Bone marrow (tissue), 2 donors: ENCODE measurements around the gene TECTB.

Experiments
- DNase-seq, 2 donors: peaks; one replicate each; lab custom pipeline; 2025; lab: John Stamatoyannopoulos, UW

Gene TECTB

DNA sequence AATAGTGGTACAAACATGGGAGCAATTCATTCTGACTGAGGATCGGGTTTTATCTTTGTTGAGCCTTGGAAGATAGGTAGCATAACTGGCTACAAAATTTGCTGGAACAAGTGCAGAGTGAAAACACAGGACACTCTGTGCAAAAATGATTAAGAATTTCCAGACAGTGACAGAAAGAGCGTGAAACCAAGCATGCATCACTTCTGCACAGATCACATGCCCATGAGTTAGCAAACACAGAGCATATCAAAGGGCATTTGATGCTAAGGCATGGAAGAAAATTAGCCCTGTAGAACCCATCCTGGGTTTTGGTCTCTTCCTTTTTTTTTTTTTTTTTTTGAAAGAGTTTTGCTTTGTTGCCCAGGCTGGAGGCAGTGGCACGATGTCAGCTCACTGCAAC, 28.3 kb downstream of the TECTB start:
- DNase-seq = no peak

GRCh38 chr10:112313234-112313633, 30.0 kb downstream of the TECTB start:
- DNase-seq = no peak

GRCh38 chr10:112313911-112314310, 30.7 kb downstream of the TECTB start:
- DNase-seq = no peak

DNA sequence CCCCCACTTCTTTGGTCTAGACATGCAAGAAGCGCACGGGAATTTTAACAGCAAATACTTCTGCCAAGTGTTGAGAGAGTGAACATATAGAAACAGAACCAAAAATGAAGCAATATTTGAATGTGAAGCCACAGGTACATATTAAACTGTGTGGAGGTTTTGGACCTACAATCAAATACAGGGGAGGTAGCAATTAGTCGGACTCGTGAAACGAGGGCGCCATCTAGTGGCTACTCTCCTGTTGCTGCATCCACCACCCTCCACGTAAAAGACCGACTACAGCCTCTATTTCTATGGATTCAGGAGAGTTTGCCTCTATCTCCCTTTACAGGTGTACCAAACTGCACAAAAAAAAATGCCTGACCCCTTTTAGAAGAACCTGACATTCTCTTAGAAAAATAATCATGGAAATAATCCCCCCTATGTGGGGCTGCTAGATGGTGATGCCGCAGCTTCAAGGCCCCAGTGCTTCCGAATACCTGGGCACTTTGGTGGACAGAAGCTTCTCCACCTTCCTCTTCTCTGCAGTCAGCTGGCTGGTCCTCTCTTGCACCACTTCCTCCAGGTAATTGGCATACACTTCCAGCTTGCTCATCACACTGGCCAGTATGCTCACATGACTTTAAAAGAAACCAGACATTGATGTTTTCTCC, 31.7 kb downstream of the TECTB start:
- DNase-seq = peak; percentile 4 to 55

- DNase-seq = no peak
These were observed 44.5 kb downstream of the TECTB start for GRCh38 chr10:112327678-112328077.

DNA sequence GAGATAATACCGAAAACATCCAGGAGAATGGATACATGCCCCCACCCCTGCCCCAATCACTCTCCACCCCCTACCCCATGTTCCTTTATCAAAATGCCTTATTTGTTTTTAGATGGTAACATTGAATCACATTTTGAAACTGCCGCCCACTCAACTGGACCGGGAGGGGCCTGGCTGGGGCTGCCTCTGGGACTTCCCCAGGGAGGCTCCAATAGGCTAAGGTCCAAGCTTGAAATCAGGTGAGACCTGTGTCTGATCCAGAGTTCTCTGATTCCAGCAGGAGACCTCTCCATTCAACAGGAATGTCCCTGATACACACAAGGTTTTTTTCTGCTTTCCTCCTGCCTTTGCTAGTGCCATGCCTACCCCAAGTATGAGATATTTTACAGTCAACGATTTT, 47.0 kb downstream of the TECTB start:
- DNase-seq = no peak

DNA sequence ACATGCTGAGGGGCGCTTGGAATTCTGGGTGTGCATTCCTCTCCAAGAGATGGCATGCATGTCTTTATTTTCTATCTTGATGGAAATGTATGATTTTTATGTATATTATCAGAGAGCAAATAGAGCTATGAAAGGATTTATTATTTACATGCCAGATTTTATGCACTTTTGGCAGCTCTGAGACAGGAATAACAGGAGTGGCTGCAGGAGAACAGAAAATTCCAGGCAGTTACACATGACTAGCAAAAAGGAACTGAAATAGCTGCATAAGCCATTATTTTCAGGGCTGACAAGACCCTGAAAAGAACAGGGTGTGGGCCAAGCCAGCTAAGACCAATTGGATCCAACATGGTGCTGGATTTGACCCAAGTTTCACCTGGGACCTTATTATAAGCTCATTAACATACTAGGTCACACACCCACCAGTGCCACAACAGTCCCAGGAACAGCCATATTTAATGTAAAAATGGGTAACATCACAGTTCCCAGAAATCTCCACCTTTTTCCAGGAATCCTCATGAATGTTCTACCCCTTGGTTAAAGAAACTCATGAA, 47.5 kb downstream of the TECTB start:
- no peak for DNase-seq

GRCh38 chr10:112332022-112332421, 48.8 kb downstream of the TECTB start:
- DNase-seq = no peak

GRCh38 chr10:112332509-112333228, 49.5 kb downstream of the TECTB start:
- no peak for DNase-seq

DNA sequence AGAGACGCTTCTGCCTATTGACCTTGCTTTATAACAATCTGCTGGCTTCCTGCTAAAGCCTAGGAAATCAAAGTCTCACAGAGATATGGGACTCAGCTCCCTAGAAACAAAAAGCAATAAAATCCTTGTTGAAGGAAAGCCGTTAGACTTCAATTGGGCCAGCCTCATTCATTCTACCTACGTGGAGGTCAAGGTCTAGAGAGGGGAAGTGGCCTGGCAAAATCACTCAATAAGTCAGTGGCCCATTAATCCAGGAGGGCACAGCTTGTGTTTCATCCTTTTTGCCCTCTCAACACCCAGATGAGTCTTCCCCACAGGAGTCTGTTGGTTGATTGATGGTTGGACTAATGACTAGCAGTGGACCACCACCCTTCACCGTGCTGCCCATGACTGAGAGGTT, 50.3 kb downstream of the TECTB start:
- no peak for DNase-seq

- DNase-seq = peak in 1 of 2 donors; percentile 8
These were observed 52.1 kb downstream of the TECTB start for GRCh38 chr10:112335111-112335867.

DNA sequence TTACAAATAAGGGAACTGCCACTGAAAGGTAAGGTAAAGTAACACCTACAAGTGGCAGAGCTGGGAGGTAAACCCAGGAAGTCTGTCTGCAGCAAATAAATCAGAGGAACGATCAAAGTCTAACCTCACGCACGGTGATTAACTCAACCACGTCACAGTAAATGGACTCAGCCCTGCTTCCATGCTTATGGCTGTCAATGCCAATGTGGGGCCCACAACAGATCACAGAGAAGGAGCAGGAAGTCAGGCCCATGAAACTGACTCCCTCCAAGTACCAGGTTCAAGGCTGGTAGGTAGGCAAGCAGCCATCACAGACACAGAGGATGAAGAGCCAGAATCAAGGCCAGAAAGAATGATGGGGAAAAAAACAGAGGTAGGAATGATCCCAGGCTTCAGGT, 52.7 kb downstream of the TECTB start:
- DNase-seq = no peak

DNA sequence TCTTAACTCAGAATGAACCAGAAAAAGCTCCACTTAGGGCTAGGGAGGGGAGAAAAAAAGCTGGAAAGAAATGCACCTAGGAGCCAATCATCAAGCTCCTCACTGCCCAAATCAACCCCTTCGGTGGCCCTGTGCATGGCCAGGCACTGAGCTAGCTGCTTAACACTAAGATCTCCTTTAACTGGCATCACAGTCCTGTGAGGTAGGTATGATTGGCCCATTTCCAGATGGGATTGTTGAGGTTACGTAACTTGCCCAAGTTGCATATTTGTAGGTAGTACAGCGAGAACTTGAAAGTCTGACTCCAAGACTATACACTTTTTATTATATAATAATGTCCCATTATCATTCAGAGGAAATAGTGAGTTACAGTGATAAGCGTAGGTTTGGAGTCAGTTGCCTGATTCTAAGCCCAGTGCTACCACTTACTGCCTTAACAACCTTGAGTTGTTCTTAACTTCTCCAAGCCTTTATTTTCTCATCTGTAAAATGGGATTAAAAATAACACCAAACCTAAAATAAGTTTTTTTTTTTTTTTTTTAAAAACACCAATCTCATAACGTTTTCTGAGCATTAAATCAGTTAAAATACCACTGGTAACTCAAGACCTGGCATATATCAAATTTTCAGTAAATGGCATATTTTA, 53.5 kb downstream of the TECTB start:
- no peak for DNase-seq

- no peak for DNase-seq
These were observed 55.8 kb downstream of the TECTB start for GRCh38 chr10:112338957-112339356.

DNA sequence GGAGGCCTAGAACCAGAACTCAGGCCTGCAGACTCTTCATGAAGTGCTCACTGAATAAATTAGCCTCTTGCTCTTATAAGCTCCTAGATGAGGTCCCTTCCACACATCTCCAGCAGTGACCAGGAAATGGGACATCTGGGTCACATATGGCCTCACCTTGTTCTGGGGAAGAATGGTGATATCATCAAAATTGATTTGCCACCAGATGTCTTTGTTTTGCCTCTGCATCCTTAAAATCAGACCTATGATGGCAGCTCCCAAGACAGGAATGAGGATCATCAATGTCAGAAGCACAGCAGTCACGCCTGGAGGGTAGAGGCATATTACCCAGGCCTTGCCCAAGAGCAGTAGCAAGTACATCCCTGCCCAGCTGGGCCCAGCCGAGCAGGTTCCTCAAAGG, 57.4 kb downstream of the TECTB start:
- no peak for DNase-seq

DNA sequence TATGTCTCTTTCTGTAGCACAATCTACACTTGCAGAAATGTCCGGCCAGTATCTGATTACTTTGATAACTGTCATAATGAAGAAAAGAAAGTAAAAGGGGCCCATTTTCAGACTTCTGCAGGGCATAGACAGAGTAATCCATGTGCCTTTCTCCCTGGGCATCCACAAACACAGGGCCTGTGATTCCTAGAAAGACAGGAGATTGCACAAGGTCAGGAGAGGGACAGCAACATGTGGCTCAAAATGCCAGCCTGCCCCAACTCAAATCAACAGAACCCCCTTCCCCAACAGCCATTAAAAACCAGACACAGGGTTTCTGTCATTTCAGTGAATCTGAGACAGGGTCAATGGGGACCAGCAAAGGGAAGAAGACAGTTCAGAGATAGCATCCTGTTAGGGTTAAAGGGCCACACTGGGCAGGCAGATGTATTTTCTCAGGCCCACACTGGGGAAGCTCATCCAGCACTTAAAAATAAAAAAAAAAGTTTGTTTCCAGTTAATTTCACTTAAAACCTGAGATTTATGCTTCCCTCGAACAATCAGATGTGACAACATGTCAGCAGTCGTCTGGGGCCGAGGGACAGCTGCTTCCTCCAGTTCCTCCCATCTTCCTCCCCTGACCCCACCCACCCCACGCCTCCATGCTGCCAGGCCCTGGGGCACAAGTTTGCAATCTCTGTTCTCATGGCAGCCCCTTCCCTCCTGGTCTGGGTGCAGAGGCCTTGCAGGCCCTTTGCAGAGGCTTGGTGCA, 60.0 kb downstream of the TECTB start:
- no peak for DNase-seq

- no peak for DNase-seq
These were observed 61.1 kb downstream of the TECTB start for GRCh38 chr10:112344261-112344660.

GRCh38 chr10:112345202-112345601, 62.0 kb downstream of the TECTB start:
- no peak for DNase-seq

DNA sequence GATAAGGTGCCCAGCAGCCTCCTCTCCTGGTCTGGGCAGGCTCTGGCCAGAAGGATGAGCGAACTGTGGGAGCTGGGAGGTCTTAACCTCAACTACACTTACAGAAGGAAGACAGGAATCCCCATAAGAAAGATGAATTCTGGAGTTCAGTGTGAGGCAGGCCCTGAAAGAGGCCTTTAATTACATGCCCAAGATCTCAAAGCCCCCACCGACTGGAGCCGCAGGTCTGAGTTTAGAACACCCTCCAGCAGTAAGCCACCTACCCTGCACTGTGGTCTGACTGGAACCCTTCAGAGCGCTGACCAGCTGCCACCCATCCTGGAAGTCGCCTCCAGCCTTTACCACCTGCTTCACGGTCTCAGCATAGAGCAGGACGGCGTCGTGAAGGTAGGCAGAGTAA, 62.5 kb downstream of the TECTB start:
- DNase-seq = no peak

GRCh38 chr10:112346774-112347173, 63.6 kb downstream of the TECTB start:
- DNase-seq = no peak
